ENCODE measurements around the gene CA9.

The CA9 gene

DNA sequence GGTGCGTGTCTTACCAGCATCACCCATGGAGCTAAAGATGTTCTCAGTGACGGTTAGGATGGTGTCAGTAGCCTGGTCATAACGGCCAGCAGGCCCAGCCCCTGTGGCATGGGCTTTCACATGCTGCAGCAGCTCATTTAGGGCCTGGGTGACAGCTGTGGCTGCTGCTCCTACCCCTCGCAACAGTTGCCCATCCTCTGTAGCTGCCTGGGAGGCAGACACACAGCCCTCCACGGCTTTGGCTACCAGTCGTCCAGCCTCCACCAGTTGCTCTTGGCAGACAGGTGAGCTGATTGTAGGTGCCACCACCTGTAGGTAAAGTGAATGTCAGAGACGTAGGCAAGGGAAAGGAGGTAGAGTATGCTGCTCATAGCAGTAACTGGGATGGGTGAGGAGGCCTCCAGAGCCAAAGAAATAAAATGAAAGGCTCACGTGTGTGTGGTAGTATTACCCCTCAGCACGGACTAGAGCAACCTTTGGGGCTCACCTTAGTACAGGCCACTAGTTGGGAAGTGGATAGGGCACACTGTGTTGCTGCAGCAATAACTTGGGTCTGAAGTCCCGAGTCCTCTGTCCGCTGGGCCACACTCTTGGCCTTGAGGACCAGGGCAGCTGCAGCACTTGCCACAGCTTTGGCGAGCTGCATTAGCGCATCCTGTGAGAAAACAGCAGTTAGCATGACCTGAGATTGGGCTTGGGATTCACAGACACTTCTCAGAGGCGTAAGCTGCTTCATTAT is 43.6 kb downstream of the CA9 start:
- DNase-seq, result no peak

DNA sequence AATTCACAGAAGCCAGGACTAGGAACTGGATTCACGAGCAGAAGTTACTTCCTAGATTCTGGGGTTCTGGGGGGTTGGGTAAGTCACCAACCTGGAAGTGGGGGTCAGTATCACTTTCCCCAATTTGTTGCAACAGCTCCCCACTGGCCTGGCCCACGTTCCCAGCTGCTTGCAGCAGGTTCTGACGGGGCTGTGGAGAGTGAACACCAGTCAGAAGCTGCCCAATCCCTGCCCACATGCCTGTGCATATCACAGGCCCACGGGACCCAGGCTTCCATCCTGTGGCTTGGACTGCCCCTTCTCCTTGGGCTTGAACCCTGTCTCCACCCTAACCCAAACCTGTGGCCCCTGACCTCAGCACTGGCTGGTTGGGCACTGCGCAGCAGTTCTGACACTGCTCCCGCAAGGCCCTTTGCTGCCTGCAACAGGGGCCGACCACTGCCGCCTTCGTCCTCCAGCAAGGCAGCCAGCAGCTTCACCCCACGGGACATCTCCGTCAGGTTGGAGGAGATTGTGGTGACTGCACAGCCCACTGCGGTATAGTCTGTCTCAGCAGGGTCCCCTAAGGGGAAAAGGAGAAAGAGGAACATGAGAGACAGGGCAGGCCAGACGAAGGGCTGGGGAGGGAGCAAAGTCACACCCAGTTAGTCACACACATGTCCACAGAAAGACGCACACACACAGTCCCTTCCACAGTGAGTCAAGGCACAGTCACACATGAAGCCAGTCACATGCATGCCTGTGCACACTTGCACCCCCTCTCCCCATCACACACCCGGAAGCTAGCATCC is 45.2 kb downstream of the CA9 start:
- peak; percentile 61 for DNase-seq

DNA sequence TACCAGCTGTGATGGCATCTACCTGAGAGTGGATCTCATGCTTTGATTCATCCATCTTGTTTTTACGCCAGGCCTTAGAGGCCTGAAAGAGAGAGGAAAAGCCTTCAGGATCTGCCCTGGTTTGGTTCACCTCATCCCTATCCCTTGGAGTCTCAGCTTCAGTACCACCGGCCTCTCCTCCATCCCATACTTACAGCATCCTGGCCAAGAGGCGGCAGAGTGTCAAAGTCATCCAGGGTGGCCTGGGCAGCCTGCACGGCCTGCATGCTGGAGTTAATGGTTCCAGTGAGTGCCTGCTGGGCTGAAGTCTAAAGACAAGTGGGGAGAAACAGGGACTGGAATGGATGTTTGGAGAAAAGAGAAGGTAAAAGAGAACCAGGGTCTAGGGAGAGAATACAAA is 45.8 kb downstream of the CA9 start:
- no peak for DNase-seq

DNA sequence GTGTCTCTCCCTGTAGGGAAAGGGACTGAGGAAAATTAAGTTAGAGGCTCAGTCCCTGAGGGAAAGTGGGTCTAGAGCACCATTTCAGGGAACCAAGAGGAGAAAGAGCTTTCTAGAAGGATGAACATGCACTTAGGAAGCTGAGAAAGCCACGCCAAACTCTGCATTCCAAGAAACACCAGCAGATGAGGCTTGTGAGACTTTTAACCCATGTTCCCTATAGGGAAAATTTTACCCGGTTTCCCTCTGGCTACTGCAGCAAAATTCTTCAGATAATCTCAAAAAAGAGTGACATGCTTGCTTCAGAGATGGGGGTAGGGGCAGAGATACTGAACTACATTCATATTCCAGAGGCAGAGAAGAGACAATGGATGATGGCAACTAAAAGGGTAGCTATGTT is 49.7 kb downstream of the CA9 start:
- no peak for DNase-seq

DNA sequence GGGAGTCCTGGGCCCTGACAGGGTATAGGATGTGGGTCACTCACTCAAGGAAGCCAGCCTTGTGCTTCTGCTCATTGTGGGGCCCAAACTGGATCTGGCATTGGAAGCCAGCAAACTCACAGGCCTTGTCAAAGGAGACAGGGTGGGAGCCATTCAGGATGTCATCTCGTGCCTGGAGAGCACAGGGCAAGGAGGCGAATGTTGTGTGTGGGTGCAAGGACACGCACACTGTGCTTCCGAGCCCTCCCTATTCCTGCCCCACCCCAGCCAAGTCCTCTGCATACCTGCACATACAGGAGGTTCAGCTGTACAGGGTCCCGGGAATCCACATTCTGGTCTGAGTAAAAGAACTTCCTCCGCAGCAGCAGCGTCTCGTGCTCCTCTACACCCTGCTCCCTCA is 50.2 kb downstream of the CA9 start:
- DNase-seq, result no peak

DNA sequence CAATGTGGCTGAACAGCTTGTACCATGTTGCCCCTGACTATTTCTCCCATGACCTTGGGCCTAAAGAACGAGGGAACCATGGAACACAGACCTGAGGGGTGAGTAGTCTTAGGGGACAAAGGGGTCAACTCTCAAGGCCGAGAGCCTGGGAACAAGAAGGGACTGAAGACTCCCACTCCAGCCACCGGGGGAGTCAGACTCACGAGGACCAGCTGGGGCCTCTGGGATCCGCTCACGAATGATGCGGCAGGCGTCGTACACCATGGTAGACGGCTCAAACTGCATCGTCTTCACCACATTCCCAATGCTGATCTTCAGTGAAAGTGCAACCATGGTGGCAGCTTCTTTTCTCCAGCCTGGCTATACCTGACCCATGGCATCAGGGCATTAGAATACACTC is 51.6 kb downstream of the CA9 start:
- DNase-seq, result no peak

DNA sequence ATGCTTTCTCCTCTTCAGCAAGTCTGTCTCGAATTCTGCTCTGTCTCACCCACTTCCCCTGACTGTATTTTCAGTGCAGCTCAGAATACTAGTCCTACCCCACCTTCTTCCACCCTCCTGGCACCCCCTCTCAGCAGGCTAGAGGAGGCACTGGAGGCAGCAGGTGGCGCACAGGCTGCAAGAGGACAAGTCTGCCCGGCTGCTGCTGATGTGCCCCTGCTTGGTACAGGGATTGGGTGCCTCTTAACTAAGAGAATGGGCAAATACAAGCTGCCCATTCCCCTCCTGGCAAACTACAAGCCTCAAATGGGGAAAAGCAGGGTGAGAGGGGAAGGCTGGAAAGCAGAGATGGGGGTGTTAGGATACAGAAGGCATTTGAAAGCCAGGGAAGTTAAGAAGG is 53.2 kb downstream of the CA9 start:
- peak; percentile 20 for DNase-seq

DNA sequence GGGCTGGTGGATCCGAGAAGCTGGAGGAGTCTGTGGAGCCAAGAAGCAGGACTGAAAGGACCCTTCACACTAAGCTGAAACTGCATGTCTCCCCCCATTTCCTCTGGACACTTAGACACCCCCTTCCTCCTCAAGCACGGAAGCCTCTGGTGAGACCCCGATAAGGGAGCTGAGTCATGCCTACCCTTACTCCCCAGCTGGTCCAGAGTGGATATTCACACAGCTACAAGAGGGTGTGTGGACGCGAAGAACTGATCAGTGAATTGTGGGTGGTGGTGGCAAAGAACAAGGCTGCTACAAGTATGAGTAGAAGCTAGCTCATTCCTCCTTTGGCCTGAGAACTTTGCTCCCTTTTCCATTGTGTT is 53.9 kb downstream of the CA9 start:
- no peak for DNase-seq

DNA sequence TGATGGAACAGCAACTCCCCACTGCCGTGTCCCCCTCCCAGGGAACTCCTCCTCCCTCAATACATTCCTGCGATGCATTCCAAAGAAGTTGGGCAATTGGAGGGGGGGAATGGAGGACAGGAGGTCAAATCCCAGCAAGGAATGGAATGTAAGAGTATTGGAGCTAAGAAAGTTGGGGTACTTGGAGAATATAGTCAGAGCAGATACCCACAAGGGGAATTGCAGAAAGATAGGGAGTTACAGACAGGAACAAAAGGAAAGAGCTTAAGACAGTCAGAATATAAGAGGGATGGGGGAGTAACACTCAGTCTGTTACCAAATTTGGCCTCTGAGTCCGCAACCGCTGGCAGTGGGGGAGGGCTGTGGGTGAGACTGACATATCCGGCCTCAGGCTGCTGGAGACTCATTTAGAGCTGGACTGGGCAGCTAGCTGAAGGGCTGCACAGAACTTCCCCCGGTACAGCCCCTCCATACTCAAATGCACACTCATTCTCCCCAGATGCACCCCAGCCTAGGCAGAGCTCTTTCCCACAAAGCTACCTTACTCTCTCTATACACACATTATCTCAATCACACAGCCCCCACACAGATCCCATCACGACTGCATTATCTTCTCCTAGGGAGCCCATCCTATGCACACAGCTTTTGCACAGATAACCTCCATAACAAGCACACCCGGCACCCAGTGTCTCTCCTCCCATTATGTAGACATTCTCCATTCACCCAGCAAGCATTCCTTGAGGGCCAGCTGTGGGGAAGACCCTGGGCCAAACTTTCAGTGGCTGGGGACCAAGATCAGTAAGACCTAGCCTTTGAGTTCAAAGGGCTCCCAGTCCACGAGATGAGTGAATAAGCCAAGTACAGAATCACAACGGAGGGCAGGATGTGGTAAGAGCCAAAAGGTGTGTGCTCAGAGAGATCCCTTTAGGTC is 54.6 kb downstream of the CA9 start:
- peak; percentile 81 for DNase-seq

DNA sequence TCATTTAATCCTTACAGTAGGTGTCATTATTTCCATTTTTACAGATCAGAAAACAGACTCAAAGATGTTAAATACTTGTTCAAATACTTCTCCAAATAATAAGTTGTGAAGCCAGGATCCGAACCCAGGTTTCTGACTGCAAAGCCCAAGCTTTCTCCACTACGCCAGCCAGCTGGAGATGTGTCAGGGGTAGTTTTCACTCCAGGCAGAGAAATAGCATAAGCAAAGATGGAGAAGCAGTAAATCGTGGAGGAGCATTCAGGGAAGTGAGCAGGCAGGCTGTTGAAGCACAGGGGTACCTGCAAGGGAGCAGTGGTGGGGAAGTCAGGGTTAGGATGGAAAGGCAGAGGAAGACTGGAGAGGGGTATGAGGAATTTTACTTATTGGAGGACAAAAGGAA is 55.4 kb downstream of the CA9 start:
- no peak for DNase-seq

DNA sequence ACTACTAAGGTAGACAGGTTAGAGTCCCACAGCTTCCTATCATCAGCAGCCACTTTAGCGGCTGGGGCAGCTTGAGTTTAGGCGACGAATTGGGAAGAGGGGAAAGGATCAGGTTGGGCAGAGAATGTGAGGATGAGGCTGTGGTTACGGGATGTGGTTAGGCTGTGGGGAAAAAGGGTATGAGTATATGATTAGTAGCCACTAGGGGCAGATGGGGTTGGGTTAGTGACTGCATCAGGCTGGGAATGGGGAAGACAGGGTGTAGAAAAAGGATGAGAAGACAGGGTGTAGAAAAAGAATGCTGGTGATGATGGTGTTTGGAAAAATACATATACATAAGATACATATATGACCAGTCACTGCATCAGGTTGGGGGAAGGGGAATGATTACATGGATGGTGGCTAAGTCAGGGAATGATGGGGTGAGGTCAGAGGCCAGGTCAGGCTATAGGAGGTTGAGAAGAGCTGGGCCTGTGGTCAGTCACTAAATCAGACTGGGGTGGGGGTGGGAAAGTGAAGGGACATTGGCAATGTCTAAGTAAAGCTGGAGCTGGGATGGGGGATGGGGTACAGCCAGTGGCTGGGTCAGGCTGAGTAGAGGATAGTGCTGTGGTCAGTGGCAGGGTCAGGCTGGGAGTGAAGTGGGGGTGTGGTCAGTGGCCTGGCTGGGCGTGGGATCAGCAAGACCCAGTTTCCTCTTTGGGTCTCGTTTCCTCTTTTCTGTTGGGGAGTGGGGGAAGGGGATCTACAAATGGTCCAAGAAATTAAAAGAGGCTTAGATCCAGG is 56.2 kb downstream of the CA9 start:
- DNase-seq, result peak; percentile 86

DNA sequence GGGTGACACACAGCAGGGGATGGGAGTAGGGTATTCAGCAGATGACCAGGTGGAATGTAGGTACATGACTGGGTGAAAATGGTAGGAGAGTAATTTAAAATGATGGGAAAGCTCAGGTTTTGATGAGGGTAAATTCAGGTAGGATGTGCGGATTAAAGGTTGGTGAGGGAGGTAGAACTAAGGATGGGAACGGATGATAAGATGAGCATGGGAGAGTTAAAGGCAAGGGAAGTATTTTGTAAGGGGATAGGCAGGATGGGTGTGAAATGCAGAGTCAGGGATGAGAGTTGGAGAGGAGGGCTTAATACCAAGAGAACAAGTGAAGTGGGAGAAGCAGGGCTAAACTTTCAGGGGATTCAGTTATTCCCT is 56.7 kb downstream of the CA9 start:
- DNase-seq, result no peak
